ENCODE data around the gene UBE2D2. TPM values are rescaled to one million over a fixed set of nuclear protein-coding genes. Genes with fewer than 3 reads are reported as not detected.
A peak's percentile ranks its signal among the peaks of the same experiment; 100 is the strongest.

Gene UBE2D2
- total RNA-seq, 6 donors from 2014 or later, result 61.8 to 106 (median 86.7) TPM

DNA sequence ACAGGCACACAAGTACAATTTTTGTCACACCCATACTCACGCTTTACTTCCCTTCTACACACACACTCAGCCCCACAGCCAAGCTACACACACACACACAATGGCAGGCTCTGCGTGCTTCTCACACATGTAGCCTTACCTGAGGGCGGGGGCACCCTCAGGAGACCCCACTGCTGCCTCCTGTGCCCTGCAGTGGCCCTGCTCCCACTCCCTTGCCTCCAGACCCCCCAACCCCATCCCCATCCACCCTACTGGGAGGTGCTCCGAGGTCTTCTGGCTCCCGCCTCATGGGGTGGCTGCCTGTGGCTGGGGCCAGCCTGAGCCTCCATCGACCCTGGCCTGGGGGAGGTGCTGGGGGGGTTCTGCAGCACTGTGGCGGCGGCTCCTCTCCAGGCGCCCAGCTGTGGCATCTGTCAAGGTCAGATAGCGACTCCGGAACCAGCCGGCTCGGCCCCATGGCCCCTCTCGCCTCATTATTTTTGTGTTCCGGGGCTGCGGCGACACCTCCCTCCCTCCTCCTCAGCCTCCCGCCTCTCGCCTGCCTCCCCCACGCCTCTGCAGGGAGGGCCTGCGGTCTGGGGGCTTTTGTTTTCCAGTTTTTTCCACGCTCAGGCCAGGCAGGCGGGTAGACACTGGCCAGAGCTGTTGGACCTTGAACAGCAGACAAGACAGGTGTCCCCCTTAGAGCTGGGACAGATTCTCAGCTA lies 108.7 kb downstream of the UBE2D2 start:
- no peak for TF ChIP-seq EP300 (IDR thresholded peaks at IDR 0.05)
- TF ChIP-seq POLR2AphosphoS5 (IDR thresholded peaks at IDR 0.05), result no peak
- no peak for TF ChIP-seq POLR2A (IDR thresholded peaks at IDR 0.05)
- TF ChIP-seq, protein P1, sequence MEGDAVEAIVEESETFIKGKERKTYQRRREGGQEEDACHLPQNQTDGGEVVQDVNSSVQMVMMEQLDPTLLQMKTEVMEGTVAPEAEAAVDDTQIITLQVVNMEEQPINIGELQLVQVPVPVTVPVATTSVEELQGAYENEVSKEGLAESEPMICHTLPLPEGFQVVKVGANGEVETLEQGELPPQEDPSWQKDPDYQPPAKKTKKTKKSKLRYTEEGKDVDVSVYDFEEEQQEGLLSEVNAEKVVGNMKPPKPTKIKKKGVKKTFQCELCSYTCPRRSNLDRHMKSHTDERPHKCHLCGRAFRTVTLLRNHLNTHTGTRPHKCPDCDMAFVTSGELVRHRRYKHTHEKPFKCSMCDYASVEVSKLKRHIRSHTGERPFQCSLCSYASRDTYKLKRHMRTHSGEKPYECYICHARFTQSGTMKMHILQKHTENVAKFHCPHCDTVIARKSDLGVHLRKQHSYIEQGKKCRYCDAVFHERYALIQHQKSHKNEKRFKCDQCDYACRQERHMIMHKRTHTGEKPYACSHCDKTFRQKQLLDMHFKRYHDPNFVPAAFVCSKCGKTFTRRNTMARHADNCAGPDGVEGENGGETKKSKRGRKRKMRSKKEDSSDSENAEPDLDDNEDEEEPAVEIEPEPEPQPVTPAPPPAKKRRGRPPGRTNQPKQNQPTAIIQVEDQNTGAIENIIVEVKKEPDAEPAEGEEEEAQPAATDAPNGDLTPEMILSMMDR (IDR thresholded peaks at IDR 0.05), result no peak
- no peaks in the 10 kb centered on the region for H3K9me3 ChIP-seq
- 46 to 75% methylated on average over 20 to 23 of the region's 23 CpGs for WGBS, 2 donors
- H3K36me3 ChIP-seq, result no peaks in the 10 kb centered on the region
- H3K4me3 ChIP-seq, result peak overlapping the region in 3 of 4 donors; percentile 6 to 54 (median 52)
- peak overlapping the region; percentile 83 to 89 (median 87) for H3K27ac ChIP-seq
- DNase-seq (peak in 1 of 2 donors; percentile 83), ATAC-seq (ENCODE audit: low FRiP score in 2 of 2) (no peak)
- peaks cover 55 to 74% (median 65%) of the 10 kb centered on the region in 4 donors for H3K4me1 ChIP-seq
- H3K27me3 ChIP-seq, result no peaks in the 10 kb centered on the region

DNA sequence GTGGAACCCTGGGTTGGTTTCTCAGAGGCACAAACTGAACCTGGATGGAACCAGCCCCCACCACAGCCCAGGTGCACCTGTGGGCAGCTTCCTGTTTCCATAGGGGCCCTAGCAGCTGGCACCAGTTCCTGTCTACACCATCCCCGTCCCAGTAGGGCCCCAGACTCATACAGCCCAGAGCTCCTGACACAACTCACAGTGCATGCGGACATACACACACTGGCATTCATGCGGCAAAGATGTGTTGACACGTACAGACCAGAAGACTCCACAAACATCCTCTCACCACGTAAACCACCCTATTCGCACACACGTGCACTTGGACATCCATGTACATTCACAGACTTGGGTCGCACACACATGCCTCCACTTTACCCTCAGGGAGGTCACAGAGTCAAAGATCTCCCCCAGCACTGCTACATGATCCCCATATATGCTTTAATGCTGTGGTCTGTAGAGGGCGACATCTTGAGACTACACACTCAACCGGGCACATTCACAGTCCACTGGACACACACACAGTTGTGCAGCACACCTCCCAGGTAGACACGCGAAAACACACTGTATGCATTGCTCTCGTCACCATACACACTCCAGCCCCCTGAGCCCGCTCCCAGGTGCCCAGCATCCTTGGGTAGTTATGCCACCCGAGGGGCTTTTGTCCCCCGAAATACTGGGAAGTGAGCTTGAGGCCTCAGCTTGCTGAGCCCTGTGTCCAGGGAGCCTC lies 109.4 kb downstream of the UBE2D2 start:
- H3K27me3 ChIP-seq, result no peaks in the 10 kb centered on the region
- WGBS, 2 donors, result 65 to 84% methylated on average over 10 to 16 of the region's 16 CpGs
- no peaks in the 10 kb centered on the region for H3K9me3 ChIP-seq
- H3K4me3 ChIP-seq, result peak overlapping the region in 3 of 4 donors; percentile 6 to 54 (median 52)
- ATAC-seq (ENCODE audit: low FRiP score in 2 of 2) (peak in 1 of 2 donors; percentile 1), DNase-seq (no peak)
- H3K36me3 ChIP-seq, result no peaks in the 10 kb centered on the region
- H3K27ac ChIP-seq, result peak overlapping the region; percentile 83 to 89 (median 87)
- peaks cover 55 to 67% (median 63%) of the 10 kb centered on the region in 4 donors for H3K4me1 ChIP-seq
- no peak for TF ChIP-seq POLR2AphosphoS5 (IDR thresholded peaks at IDR 0.05)

DNA sequence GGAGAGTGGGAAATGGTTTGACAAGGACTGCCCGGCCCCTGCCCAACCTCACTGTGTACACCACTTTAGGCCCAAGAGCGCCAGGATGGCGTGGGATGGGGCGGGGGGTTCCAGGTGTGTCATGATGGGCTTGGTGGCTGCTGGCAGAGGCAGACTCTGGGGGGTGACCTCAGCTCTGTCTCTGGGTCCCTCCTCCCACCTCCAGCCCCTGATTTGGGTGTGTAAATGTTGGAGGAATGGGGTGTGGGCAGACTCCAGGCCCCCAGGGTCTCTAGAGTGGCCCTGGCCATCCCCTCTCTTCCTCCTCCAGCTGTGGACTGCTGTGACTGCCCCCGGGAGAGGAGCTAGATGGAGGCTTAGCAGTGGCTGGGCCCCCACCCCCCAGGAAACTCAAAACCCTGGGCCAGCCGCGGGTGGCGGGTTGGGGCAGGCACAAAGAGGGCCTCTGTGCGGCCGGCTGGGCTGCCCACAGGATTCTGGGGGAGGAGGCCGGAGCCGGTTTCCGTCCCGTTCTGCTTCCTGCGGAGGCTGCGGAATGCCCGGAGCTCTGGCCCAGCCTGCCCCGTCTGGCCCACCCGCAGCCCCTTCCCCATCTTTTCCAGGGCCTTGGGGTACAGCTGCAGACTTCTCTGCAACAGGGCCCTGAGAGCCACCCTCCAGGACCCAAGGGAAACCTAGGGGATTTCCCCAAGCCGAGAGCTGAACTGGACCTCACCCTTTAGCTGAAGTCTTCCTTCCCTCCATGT lies 110.1 kb downstream of the UBE2D2 start:
- Histone ChIP-seq H3K9me3 (no peaks in the 10 kb centered on the region), H3K4me3 (no peak overlapping the region), H3K27ac (peak overlapping the region in 3 of 4 donors; percentile 86 to 89 (median 88)), H3K27me3 (no peaks in the 10 kb centered on the region), H3K36me3 (no peaks in the 10 kb centered on the region), H3K4me1 (peaks cover 55 to 62% (median 60%) of the 10 kb centered on the region in 4 donors)
- 32% methylated on average over 14 of the region's 20 CpGs; no CpG with 5 or more reads in 1 of the 2 donors for WGBS, 2 donors
- TF ChIP-seq POLR2A (IDR thresholded peaks at IDR 0.05) (no peak), EP300 (IDR thresholded peaks at IDR 0.05) (no peak), POLR2AphosphoS5 (IDR thresholded peaks at IDR 0.05) (no peak)
- TF ChIP-seq, protein P1 (IDR thresholded peaks at IDR 0.05), result no peak
- DNase-seq (peak in 1 of 2 donors; percentile 84), ATAC-seq (ENCODE audit: low FRiP score in 2 of 2) (peak in 1 of 2 donors; percentile 34)

DNA sequence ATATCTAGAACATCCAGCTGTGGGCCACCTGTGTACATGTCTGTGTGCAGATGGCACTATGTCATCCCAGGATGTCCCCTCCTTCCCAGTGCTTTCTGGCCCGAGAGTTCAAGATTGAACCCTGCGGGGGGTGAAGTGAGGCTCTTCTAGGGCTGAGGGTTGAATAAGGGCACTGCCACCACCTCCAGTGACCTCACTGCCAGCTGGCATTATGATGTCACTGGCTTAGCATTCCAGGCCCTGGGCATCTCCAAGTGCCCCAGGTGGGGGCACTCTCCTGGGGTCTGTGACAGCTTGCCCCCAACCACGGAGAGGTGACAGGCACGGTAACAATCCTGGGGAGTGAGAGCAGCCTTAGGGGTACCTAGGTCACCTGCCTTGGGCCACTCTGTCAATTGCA lies 114.1 kb downstream of the UBE2D2 start:
- 83 to 90% methylated on average over 4 of the region's 4 CpGs for WGBS, 2 donors
- Histone ChIP-seq H3K27me3 (no peaks in the 10 kb centered on the region), H3K4me1 (peaks cover 22 to 27% (median 25%) of the 10 kb centered on the region in 4 donors), H3K4me3 (no peak overlapping the region), H3K27ac (no peak overlapping the region), H3K36me3 (peaks cover 0 to 4% (median 0%) of the 10 kb centered on the region in 4 donors), H3K9me3 (no peaks in the 10 kb centered on the region)
- TF ChIP-seq EP300 (IDR thresholded peaks at IDR 0.05) (no peak), POLR2AphosphoS5 (IDR thresholded peaks at IDR 0.05) (no peak), POLR2A (IDR thresholded peaks at IDR 0.05) (no peak)
- TF ChIP-seq, protein P1 (IDR thresholded peaks at IDR 0.05), result no peak
- ATAC-seq (ENCODE audit: low FRiP score in 2 of 2) (no peak), DNase-seq (no peak)

DNA sequence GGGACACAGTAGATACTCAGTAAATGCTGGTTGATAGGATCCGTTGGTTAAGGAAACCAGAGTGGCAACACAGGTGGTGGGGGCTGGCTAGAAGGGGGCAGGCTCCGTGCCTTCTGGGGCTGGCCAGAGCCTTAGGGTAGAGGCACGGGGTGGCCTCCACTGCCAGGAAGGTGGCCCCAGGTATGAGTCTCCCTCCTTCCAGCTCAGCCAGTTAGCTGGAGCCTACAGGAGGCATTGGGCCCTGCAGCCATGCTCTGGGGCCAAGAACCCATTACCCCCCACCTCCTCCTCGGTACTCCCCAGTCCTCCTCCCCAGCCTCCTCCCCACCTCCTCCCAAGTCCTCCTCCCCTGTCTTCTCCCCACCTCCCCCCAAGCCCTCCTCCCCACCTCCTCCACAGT lies 114.7 kb downstream of the UBE2D2 start:
- peaks cover 16 to 21% (median 19%) of the 10 kb centered on the region in 4 donors for H3K4me1 ChIP-seq
- H3K4me3 ChIP-seq, result no peak overlapping the region
- H3K27ac ChIP-seq, result no peak overlapping the region
- ATAC-seq (ENCODE audit: low FRiP score in 2 of 2), result no peak
- H3K9me3 ChIP-seq, result no peaks in the 10 kb centered on the region
- TF ChIP-seq EP300 (IDR thresholded peaks at IDR 0.05), result no peak
- TF ChIP-seq, protein P1 (IDR thresholded peaks at IDR 0.05), result no peak
- TF ChIP-seq POLR2AphosphoS5 (IDR thresholded peaks at IDR 0.05), result no peak
- TF ChIP-seq POLR2A (IDR thresholded peaks at IDR 0.05), result no peak
- 80 to 90% methylated on average over 3 to 4 of the region's 4 CpGs for WGBS, 2 donors
- no peaks in the 10 kb centered on the region for H3K27me3 ChIP-seq
- no peak for DNase-seq
- H3K36me3 ChIP-seq, result peaks cover 0 to 10% (median 4%) of the 10 kb centered on the region in 4 donors

All from upper lobe of left lung (tissue), 6 donors.